DOHH2 (cell line): Measurements from ENCODE around the gene RASGEF1B.

Source experiments
- H3F3A ChIP-seq: fragments of 200-600 bp; sonication (generic), shearing (Covaris generic); 2 replicates; pipeline ENCODE4 v1.6.0; 2016; ENCODE audit warnings: antibody characterized with exemption, mild to moderate bottlenecking; ENCODE audit not compliant: control insufficient read depth, insufficient read depth
- H3K27ac ChIP-seq: fragments of 200-600 bp; sonication (generic); 2 replicates; pipeline ENCODE4 v1.5.1; 2014; ENCODE audit warnings: low read depth, mild to moderate bottlenecking, low read length, moderate library complexity
- H3K27me3 ChIP-seq: fragments of 200-600 bp; sonication (generic); 2 replicates; pipeline ENCODE4 v1.6.1; 2014; ENCODE audit warnings: mild to moderate bottlenecking, low read length, mixed read lengths; ENCODE audit not compliant: control insufficient read depth
- H3K36me3 ChIP-seq: fragments of 200-600 bp; sonication (generic); 2 replicates; pipeline ENCODE4 v1.6.1; 2014; ENCODE audit warnings: mild to moderate bottlenecking, low read length, moderate library complexity, mixed read lengths; ENCODE audit not compliant: control insufficient read depth
- H3K4me1 ChIP-seq: fragments of 200-600 bp; sonication (generic); 2 replicates; pipeline ENCODE4 v1.6.1; 2014; ENCODE audit warnings: mild to moderate bottlenecking, low read length, mixed read lengths; ENCODE audit not compliant: control insufficient read depth
- H3K4me2 ChIP-seq: fragments of 200-600 bp; sonication (generic); 2 replicates; pipeline ENCODE4 v1.6.0; 2014; ENCODE audit warnings: mild to moderate bottlenecking, low read length, moderate library complexity
- H3K4me3 ChIP-seq: fragments of 200-600 bp; sonication (generic); 2 replicates; pipeline ENCODE4 v1.5.1; 2014; ENCODE audit warnings: mild to moderate bottlenecking, low read length, mixed read lengths
- H3K79me2 ChIP-seq: fragments of 200-600 bp; sonication (generic); 2 replicates; pipeline ENCODE4 v1.6.1; 2014; ENCODE audit warnings: mild to moderate bottlenecking, low read length, mixed read lengths; ENCODE audit not compliant: control insufficient read depth
- H3K9me2 ChIP-seq: fragments of 200-600 bp; sonication (generic); replicated peaks from 2 replicates; pipeline ENCODE4 v1.6.1; 2014; ENCODE audit warnings: mild to moderate bottlenecking, low read length, mixed read lengths; ENCODE audit not compliant: control insufficient read depth
- H3K9me3 ChIP-seq: fragments of 200-600 bp; sonication (generic); 2 replicates; pipeline ENCODE4 v1.6.1; 2014; ENCODE audit warnings: antibody characterized with exemption, low read length, mixed read lengths; ENCODE audit not compliant: control insufficient read depth, insufficient read depth
- H4K20me1 ChIP-seq: fragments of 200-600 bp; sonication (generic); 2 replicates; pipeline ENCODE4 v1.6.0; 2014; ENCODE audit warnings: low read depth, mild to moderate bottlenecking, antibody characterized with exemption, low read length, moderate library complexity; ENCODE audit not compliant: control insufficient read depth, insufficient read depth
- CTCF ChIP-seq: fragments of 200-600 bp; sonication (generic); IDR thresholded peaks from one replicate; pipeline ENCODE4 v1.5.1; 2014; ENCODE audit warnings: antibody characterized with exemption, mild to moderate bottlenecking, low read depth, low read length; ENCODE audit not compliant: poor library complexity, severe bottlenecking
- EZH2phosphoT487 ChIP-seq: fragments of 200-600 bp; sonication (generic); IDR thresholded peaks from 2 replicates; pipeline ENCODE4 v1.6.1; 2017; ENCODE audit warnings: borderline replicate concordance, mild to moderate bottlenecking, antibody characterized with exemption, low read length, moderate library complexity, mixed read lengths

Gene RASGEF1B

GRCh38 chr4:81512001-81512756, 40.5 kb upstream of the RASGEF1B start:
- peaks cover 64% of the 10 kb centered on the region for H3K4me1 ChIP-seq
- no peaks in the 10 kb centered on the region for H3K79me2 ChIP-seq
- peak overlapping the region; percentile 54 for H3K4me2 ChIP-seq
- H3K36me3 ChIP-seq = no peaks in the 10 kb centered on the region
- peak overlapping the region; percentile 31 for H3K4me3 ChIP-seq
- H3K9me3 ChIP-seq = no peaks in the 10 kb centered on the region
- TF ChIP-seq CTCF (no peak), EZH2phosphoT487 (no peak)
- H4K20me1 ChIP-seq = no peaks in the 10 kb centered on the region
- peaks cover 7% of the 10 kb centered on the region; the same call in 1 of the 2 replicates for H3F3A ChIP-seq
- peak overlapping the region; percentile 67 for H3K27ac ChIP-seq
- no peaks in the 10 kb centered on the region for H3K27me3 ChIP-seq
- no peaks in the 10 kb centered on the region for H3K9me2 ChIP-seq

- Histone ChIP-seq H3K27ac (no peak overlapping the region), H3K27me3 (no peaks in the 10 kb centered on the region), H3K36me3 (no peaks in the 10 kb centered on the region), H3K9me2 (no peaks in the 10 kb centered on the region), H3K9me3 (no peaks in the 10 kb centered on the region), H3K4me1 (peaks cover 70% of the 10 kb centered on the region), H3K4me2 (no peak overlapping the region), H3K4me3 (no peak overlapping the region), H4K20me1 (no peaks in the 10 kb centered on the region), H3K79me2 (no peaks in the 10 kb centered on the region), H3F3A (peaks cover 7% of the 10 kb centered on the region; the same call in 1 of the 2 replicates)
- TF ChIP-seq EZH2phosphoT487 = no peak
- no peak for TF ChIP-seq CTCF
Observed at GRCh38 chr4:81510643-81511178, 39.0 kb upstream of the RASGEF1B start.

GRCh38 chr4:81509822-81510221, 38.1 kb upstream of the RASGEF1B start:
- Histone ChIP-seq H3K79me2 (no peaks in the 10 kb centered on the region), H3K27me3 (no peaks in the 10 kb centered on the region), H3F3A (peaks cover 7% of the 10 kb centered on the region; the same call in 1 of the 2 replicates), H3K4me2 (no peak overlapping the region), H4K20me1 (no peaks in the 10 kb centered on the region), H3K36me3 (no peaks in the 10 kb centered on the region), H3K9me3 (no peaks in the 10 kb centered on the region), H3K4me1 (peaks cover 79% of the 10 kb centered on the region), H3K9me2 (no peaks in the 10 kb centered on the region), H3K4me3 (no peak overlapping the region), H3K27ac (no peak overlapping the region)
- TF ChIP-seq EZH2phosphoT487 (no peak), CTCF (no peak)
